HG03095 (cell line): ENCODE results near the gene ACO1.
A peak's percentile ranks its signal among the peaks of the same experiment; 100 is the strongest.
"Not testable (repeated sequence)": the region's sequence is repeated elsewhere in the genome, so short reads cannot be mapped to it uniquely, and the experiment has no call there.

Source experiments
- ATAC-seq: cut with Tn5 transposase; IDR thresholded peaks from one replicate; pipeline ENCODE4 v1.9.1; 2021; ENCODE audit warnings: moderate library complexity; ENCODE audit not compliant: unreplicated experiment

Gene ACO1

DNA sequence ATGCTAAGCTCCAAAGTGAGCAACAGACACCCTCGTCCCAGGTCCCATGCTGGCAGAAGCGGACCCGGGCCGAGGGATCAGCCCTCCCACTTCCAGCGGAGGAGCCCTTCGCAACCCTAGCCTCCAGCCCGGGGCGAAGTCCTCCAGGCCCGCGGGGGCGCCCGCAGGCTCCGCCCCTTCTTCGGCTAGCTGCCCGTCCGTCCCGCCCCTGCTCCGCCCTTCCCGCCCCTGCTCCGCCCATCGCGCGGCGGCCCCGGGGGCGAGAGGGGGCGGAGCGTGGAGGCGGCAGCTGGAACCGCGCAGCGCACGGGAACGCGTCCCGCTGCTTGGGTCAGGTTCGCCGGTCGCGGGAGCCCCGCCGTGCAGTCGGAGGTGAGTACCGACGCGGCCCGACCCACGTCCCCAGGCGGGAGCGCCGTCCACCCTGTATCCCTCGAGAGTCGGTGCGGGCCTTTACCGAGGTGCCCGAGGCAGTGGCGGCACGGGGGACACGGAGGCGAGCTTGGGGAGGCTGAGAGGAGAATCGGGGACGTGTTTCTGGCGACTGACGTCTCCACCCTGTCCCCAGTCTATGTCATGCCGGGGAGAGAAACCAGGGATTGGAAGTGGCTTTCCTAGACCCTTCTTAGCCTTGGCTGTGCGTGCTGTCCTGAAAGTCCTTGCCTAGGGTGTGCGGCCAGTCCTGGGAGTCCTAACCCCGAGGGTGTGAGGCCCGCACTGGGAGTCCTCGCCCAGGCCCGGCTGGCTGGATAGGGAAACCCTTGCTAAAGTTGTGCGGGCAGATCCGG is at the start of gene ACO1:
TSS of gene ACO1 (plus strand) at position 280 of the 788 bp plus-strand sequence. CDS start 20,864 bp downstream, outside the sequence.
- ATAC-seq = peak; percentile 97

DNA sequence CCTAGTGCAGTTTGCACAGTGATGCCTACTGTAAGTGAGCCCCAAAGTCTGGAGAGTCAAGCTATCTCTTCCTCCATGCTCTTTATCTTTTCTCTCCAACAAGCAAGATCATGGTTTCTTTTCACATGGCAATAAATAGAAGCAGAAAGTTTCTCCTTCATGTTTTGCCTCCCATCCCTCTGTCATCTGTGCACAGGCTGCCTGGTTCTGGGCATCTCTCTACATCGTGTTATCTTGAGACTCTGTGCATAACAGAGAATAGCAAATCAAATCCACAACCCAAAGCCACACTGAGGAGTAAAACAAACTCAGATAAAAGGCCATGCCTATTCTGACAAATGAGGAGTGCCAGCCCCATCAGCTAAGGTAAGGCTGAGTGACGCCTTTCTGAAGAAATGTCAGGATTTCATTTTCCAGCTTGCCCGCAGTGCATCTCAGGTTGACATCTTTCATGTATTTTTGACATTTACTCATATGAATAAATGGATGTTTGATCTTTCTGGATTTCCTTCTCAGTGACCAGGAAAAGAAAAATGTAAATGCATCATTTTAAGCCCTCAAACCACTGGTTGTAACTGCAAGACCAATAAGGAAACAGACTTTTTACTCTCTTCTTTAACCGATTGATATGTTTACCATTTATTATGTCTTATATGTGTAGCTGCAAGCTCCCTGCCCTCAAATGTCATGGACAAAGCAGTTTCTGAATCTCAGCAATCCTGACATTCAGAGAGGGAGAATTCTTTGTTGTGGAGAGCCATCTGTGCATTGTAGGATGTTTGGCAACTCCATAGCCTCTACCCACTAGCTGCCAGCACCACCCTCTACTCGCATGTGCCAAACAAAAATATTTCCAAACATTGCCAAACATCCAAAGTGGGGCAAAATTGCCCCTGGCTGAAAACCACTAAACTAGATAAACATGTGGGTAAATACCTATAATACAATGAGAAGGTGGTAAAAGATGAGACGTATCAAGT is 49.2 kb upstream of the ACO1 start:
- ATAC-seq = no peak

DNA sequence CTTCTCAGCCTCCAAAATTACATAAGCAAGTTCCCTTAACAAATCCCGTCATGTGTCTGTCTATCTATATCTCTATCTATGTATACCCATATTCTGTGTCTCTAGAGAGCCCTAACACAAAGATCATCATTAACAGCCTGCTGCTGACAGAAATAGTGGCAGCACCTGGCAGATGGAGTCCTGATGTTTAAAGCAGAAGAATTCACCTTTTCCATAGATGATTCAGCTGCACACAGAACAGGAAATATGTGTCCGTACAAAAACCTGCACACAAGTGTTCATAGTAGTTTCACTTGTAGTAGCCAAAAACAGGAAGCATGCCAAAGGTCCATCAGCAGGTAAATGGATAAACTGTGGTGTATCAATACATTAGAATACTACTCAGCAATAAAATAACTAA is 45.0 kb upstream of the ACO1 start:
- ATAC-seq = peak; percentile 90

DNA sequence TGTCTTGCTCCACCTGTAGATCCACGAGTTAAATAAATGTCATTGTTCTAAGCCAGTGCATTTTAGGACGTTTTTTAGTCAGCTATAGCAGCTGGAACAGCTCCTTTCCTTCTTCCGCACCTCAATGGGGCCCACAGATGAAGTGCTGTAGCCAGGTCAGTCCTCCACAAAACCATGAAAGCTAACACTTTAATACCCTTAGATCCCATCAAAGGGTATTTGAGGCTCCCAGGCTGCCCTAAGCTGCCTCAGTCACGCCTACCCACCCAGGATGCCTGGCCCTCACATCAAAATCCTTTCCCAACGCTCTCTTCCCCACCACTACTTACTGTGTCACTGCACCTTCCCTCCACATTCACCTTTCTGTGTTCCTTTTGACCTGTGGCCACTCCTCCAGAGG is 44.1 kb upstream of the ACO1 start:
- no peak for ATAC-seq

DNA sequence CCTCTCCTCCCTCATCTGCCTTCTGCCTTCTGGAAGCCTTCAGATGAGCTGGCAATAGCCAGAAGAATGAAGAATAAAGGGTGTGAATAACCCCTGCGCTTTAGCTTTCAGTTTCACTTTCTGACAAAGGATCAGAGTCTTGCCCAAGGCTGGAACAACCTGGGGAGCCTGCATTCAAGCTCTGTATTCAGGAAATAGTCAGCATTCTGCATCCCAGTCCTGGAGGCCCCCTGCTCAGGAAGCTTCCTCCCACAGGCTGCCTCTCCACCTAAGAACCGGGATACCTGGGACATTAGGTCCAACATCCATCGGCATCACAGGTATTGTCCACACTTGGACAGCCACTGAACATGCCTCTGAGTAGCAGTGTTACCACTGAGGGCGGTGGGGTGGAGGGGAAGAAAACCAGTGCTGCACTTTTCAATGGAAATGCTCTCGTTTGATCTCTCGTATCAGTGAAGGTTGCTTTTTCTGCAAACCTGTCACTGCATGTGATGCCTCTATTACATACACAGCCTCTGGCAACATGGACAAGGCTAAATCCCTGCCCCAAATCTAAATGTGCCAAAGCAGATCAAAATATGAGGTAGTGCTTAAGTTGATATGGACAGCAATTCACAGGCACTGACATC is 39.8 kb upstream of the ACO1 start:
- no peak for ATAC-seq

DNA sequence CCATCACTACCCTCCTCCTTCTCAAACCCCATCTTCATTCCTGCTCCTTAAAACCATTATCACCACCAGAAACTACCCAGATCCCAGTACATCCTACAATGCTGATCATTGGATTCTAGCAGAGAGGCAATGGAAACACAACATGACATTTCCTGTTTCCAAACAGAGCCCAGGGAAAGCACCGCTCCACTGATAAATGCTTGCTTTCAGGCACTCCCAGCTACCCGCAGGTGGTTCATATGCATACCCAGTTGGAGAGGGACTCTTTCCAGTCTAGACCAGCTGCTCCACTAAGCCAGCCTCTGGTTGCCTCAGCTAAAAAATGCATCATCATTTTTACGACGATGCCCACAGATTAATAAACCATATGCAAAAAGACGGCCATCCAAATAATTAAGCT is 39.2 kb upstream of the ACO1 start:
- ATAC-seq = no peak

DNA sequence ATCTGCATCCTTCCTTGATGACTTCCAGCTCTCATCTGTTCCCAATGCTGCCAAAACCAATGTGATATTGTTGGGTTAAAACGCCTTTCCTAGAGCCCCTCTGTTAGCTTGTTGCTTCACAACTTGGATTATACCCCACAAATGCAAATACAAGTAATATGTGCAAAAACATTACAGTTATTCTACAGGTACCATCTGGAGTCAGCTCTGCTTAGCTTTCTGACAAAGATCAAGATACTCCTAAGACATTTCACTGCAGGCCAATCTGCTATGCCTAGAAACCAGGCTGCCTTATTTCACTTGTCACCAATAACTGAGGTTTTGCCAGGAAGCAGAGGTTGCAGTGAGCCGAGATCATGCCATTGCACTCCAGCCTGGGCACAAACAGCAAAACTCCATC is 36.9 kb upstream of the ACO1 start:
- no peak for ATAC-seq

DNA sequence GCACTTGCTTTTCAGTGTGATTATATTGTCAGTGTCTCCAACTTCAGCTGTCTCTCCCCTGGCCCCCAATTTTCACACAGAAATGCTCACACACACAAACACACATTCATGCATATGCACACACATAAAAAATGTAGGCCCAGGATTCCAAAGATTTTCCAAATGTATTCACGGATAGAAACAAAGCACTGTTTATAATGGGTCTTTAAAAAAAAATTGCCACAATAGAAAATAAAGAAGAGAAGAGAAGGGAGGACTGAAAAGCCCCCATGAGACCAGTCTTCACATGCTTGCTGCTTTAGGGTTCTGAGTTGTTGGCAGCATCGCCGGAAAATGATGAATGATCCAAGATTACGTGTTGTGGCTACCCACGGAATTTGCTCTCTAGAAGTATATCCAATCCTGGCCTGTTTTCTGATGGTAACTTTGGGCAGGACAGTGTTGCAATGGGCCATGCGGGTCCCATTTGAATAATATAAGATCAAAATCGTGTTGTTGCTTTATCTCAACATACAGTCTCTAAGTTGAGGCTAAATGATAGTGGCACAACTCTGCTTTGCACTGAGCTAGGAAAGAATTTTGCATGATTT is 36.2 kb upstream of the ACO1 start:
- no peak for ATAC-seq

DNA sequence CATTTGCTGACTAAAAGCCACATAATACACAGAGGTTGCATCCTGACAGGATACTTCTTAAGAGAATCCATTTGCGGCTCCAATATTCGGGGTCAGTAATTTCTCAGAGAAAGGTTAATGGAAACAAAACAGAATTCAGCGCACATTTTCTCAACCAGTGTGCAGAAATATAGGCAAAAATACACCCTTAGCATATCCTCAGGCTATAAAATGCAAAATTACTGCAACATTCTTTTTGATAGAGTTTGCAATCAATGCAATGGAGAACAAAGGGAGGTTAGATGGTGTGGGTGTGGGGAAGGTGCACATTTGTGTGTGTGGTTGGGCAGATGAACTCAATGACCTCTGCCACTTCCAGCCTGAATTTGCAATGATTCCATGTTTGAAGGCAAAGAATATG is 35.4 kb upstream of the ACO1 start:
- no peak for ATAC-seq

DNA sequence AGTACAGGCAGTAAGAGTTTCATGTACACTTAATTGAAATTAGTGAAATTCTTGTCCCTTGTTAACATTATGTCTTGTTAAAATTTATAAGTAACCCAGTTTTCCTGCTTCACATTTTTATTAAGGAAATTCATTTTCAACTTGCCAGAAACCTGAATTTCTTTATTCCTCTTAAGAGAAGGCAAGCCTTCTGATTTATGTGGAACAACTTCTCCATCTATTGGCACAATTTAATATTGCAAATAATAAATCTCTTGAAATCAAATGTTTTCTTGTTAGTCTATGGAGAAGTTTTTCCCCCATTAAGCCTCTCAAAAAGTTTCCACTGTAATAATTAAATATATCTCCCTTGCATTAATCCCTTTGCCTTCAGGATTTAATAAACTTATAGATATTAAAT is 33.8 kb upstream of the ACO1 start:
- no peak for ATAC-seq

DNA sequence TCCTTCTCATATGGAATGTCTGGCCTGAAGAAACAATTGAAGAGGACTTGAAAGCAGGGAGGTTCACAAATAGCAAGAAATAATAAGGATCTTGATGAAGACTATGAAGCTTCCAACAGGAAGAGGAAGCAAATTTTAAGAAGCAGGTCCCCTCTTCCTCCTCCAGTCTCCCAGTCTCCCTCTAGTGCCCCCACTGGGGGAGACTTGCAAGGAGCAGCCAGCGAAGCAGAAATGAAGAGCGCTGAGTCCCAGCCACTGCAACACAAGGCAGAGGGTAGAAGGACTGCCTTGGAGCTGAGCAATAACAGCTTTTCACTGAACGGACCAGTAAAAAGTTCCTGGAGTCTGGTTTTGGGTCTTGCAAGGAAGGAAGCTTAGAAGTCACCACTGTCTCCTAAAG is 32.6 kb upstream of the ACO1 start:
- ATAC-seq = no peak

DNA sequence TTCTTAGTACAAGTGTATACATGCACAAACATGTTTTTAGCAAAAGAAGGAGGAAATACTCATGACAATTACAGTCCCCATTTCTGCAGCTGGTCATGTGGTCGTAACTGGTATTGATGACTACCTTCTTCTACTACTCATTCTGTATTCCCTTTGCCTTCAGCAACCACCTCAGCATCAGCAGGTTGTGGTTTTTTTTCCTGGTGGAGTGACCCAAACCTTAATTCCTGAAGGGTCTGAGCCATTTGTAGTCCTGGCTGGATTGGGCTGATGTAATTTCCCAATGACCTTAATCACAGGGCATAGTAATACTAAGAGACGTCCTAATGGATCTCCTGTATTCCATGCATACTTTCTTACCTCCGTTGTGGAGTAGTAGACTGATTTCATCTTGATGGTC is 31.0 kb upstream of the ACO1 start:
- ATAC-seq = not testable (repeated sequence)

DNA sequence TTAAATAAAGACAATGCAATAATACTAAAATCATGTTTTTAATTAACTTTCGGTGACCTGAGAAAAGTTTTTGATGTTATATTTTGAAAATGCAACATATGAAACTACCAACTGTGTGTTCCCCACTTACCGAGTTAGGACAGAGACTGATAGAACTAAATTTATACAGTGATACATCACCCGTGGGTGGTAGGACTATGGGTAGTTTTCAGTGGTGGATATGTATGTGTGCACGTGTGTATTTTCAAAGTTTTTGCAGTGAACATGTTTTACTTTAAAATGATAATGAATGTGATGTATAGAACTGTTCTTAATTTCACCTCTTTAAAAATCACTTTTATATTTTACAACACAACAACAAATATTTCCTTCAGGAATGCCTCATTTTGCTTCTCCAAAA is 25.0 kb upstream of the ACO1 start:
- ATAC-seq = no peak

DNA sequence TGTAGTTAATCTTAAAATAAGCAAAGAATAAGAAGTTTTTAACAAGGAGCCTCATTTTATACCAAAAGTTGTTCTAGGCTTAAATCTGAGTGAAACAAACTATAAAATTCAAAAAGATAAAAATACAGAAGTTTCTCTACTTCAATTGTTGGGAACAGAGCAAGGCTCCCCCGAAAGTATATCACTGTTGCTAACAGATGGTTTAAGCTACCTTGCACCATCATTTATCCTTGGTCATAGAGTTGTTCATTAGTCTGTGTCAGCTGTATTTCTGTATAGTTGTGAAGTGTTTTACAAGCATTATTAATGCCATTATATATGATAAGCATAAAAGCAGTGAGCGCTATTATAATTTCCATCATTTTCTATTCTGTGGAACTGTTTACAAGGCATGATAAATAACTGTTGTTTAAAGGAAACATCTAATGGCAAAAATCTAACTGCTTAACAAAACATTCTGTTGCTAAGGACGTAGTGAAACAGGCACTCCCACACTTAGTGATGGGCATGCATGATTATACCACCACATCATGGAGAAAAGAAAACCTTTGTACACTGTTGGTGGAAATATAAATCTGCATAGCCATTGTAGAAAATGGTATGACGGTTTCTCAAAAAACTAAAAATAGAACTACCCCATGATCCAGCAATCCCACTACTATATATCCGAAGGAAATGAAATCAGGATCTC is 23.3 kb upstream of the ACO1 start:
- no peak for ATAC-seq

DNA sequence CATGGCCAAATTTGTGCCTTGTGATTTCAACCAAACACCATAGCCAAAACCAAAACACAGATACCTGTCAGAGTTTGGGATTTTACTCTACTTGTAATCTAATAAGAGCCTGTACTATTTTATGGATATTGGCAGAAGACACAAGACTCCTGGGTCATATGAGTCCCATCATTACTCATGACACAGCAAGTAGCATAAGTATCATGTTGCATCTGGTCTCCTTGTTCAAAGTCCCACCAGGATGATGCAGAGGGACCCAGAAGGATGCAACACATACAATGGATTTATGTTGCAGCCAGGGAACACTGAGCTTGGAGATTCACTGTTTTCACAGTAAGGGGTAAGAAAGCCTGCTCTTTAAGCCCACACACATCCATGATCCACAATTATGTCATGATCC is 13.2 kb upstream of the ACO1 start:
- ATAC-seq = no peak

DNA sequence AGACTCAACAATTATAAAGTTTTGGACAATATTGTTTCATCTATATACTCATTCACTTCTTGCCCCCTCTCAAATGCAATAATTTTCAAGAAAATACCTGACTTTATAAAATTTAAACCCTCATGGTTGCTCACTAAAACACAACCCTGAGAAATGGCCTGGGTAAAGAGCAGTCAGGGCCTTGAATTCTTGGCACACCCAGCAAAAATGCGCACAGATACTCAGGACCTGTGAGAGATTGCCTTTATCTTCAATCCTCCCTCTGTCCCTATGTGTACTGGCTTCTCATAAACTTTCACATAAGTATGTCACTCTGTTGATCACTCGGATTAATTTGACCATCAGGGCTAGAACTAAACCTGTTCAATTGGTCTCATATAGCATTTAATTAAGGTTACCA is 12.8 kb upstream of the ACO1 start:
- ATAC-seq = no peak

DNA sequence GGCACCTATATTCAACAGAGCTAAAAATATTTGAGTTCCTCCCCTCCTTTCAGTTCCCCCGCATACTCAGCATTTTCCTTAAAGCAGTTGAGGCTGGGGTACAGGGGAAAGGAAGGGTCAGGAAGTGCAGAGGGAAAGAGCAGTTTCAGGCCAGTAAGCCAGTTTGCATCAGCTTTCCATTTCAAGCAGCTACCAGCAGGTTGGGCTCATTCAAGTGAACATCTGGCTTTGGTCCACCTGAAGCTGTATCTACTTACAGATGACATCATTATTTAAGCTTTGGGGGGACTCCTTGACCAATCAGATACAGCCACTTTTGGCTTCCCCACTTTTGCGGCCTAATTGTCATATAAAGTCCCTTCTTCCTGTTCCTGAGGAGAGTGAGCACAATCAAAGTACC is 8.2 kb upstream of the ACO1 start:
- ATAC-seq = no peak

DNA sequence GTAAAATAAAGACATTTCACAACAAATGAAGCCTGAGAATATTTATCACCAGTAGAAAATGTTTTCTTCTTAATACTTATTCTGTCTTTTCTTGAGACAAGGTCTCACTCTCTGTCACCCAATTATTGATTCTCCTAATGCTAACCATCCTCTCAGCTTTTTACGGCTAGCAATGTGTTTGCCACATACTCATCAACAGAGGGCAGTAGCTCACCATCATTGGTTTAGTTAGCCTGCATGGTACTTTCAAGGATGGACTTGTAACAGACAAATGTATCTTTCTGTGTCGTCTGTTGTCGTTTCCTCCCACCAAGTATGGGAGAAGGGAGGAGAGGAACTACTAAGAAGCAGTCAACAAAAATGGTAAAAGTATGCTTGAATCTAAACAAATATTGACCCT is 5.9 kb upstream of the ACO1 start:
- ATAC-seq = peak; percentile 71

DNA sequence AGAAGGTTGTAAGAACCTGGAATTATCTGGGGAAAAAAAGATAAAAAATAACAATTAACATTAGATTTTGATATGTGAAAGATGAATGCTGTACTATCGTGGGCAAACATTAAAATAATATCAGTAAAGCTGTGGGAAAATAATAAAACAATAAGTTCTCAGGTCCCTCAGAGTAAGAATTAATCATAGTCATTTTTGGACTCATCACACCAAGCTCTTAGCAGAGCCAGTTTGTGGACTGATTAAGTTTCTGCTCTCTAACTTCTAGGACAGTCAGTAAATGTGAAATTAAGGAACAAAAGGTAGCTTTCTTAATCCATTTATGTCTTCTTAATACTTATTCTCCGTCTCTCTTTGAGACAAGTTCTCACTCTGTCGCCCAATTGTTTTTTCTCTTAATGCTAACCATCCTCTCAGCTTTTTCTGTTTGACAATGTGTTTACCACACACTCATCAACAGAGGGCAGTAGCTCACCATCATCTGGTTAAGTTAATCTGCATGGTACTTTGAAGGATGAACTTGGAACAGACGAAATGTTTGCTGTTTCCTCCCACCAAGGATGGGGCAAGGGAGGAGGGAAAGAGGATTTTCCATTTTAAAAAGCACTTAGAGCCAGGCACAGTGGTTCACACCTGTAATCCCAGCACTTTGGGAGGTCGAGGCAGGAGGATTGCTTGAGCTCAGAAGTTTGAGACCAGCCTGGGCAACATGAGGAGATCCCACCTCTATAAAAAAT is 5.3 kb upstream of the ACO1 start:
- ATAC-seq = peak; percentile 78

DNA sequence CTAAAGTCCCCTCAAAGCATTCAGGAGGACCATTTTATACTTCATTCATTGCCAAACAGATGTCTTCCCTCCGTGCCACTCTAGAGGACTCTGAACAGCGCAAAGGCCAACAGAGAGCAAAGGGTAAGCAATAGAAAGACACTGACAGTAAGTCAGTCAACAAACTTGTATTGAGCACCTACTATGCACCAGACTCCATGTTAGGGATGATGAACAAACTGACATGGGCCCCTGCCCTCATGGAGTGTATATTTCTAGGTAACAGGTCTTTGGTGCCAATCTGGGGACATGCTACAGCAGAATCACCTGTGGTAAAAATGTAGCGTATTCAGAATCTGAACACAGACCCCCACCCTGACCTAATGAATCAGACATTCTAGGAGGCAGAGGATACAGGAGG is 3.5 kb upstream of the ACO1 start:
- ATAC-seq = no peak
